ENCODE data around the gene APOL5.

GRCh38 chr22:35705141-35705540, 12.5 kb upstream of the APOL5 start:
- no peak for TF ChIP-seq EZH2 (IDR thresholded peaks at IDR 0.05; ENCODE audit: insufficient read depth, poor library complexity, severe bottlenecking)
- TF ChIP-seq EZH2phosphoT487 (IDR thresholded peaks at IDR 0.05; ENCODE audit: insufficient read depth, low read depth), result no peak

All from GM23248 (cell line).